Ovary (tissue), 9 donors: ENCODE data around the gene VWA1. TPM values are rescaled to one million over a fixed set of nuclear protein-coding genes. Genes with fewer than 3 reads are reported as not detected.
"Not testable (repeated sequence)": the region's sequence is repeated elsewhere in the genome, so short reads cannot be mapped to it uniquely, and the experiment has no call there.

Experiments used
- DNase-seq, 5 donors: peaks; one replicate each; pipeline ENCODE4 v3.0.0-alpha.2; 2019 to 2020
- H3K27ac ChIP-seq, 2 donors: fragments of 200-600 bp; one replicate each; pipeline versions ENCODE4 v1.5.1 to v1.8.0; 2019 to 2022
- H3K27me3 ChIP-seq: fragments of 200-600 bp; one replicate; pipeline ENCODE4 v1.8.0; 2022
- H3K36me3 ChIP-seq: fragments of 200-600 bp; sonication (generic); one replicate; pipeline ENCODE4 v1.5.1; 2019
- H3K4me1 ChIP-seq: one replicate; pipeline ENCODE4 v1.8.1; 2013; ENCODE audit warnings: mild to moderate bottlenecking, moderate library complexity; ENCODE audit not compliant: insufficient read depth
- H3K4me3 ChIP-seq: fragments of 200-600 bp; sonication (generic); one replicate; pipeline ENCODE4 v1.5.1; 2017
- H3K9me3 ChIP-seq, 2 donors: fragments of 200-600 bp in 1 of 2; sonication (generic) in 1 of 2; one replicate each; pipeline versions ENCODE4 v1.5.1 to v1.8.1; 2013 to 2019; ENCODE audit warnings: mild to moderate bottlenecking in 1 of 2, moderate library complexity in 1 of 2
- EP300 ChIP-seq: sonication (generic); formaldehyde crosslinking; IDR thresholded peaks from one replicate; pipeline ENCODE4 v1.6.1; 2017; ENCODE audit warnings: antibody characterized with exemption
- POLR2A ChIP-seq: fragments of 450-650 bp; IDR thresholded peaks from one replicate; pipeline ENCODE4 v1.6.1; 2017; ENCODE audit warnings: antibody characterized with exemption, mild to moderate bottlenecking, moderate library complexity
- WGBS, 3 donors: extraction: QIAGEN DNeasy Blood & Tissue Kit in 1 of 3; methylation state at CpG; one replicate each; pipeline versions ENCODE4 v1.1.5 to v1.1.7; 2013 to 2017; 5-methylcytosine and 5-hydroxymethylcytosine counted together
- intact Hi-C, 4 donors: fragments of 100-400 bp; cut with DNase I; formaldehyde crosslinking; loops; one replicate each; pipeline versions ENCODE4 v1.11.0 to v1.15.1; 2022 to 2023
- polyA plus RNA-seq, 2 donors: library from polyadenylated mRNA; stranded (reverse); fragments of 200-250 nt in 1 of 2; fragments of 350-450 nt in 1 of 2; fragmentation: Illumina TruSeq in 1 of 2; extraction: RNeasy Lipid Tissue Mini Kit (QIAGEN cat#74804) in 1 of 2; gene quantifications; one replicate each; pipeline ENCODE4 v1.2.3, GENCODE V29; 2013 to 2014
- total RNA-seq, 7 donors: library from RNA; depleted of rRNA in 2 of 7; stranded (reverse); fragments of >200 nt in 2 of 7; fragmentation: NEBNext Ultra II Directional in 3 of 7; extraction: Animal tissue kit (Norgen Biotek cat#: 25700) in 3 of 7; gene quantifications; one replicate each; pipeline versions ENCODE4 v1.1.0 to v1.2.4, GENCODE V29; 2016 to 2023
- TF ChIP-seq, protein P1 (sequence below), 3 donors: fragments of 450-650 bp in 2 of 3; fragments of 200-600 bp in 1 of 3; IDR thresholded peaks; one replicate each; pipeline versions ENCODE4 v1.5.1 to v1.8.0; 2016 to 2022; ENCODE audit warnings: antibody characterized with exemption in 3 of 3, mild to moderate bottlenecking in 1 of 3
- donor health status: DM: no; HTN: no; CAD: no; lungs with moderate emphysema.
- donor health status: DM: no; HTN: no; CAD: no.
- donor health status: Bipolar disorder and iron deficiency.
- donor health status: DM: yes; HTN: yes; CAD: no.
- donor health status: DM: no; HTN: no; CAD: no.
- donor health status: DM: yes; HTN: yes; CAD: no.

Gene VWA1
- total and polyA plus RNA-seq, 9 donors = 0.20 to 73.5 (median 37.0) TPM

- Histone ChIP-seq H3K36me3 (no peaks in the 10 kb centered on the region), H3K9me3 (no peaks in the 10 kb centered on the region), H3K4me3 (no peak overlapping the region), H3K27me3 (no peaks in the 10 kb centered on the region), H3K27ac (no peak overlapping the region), H3K4me1 (peaks cover 5% of the 10 kb centered on the region)
- WGBS, 3 donors = 88 to 91% (median 90%) methylated on average over 13 of the region's 13 CpGs
- DNase-seq = no peak
- TF ChIP-seq EP300 (no peak), POLR2A (no peak)
- TF ChIP-seq, protein P1, sequence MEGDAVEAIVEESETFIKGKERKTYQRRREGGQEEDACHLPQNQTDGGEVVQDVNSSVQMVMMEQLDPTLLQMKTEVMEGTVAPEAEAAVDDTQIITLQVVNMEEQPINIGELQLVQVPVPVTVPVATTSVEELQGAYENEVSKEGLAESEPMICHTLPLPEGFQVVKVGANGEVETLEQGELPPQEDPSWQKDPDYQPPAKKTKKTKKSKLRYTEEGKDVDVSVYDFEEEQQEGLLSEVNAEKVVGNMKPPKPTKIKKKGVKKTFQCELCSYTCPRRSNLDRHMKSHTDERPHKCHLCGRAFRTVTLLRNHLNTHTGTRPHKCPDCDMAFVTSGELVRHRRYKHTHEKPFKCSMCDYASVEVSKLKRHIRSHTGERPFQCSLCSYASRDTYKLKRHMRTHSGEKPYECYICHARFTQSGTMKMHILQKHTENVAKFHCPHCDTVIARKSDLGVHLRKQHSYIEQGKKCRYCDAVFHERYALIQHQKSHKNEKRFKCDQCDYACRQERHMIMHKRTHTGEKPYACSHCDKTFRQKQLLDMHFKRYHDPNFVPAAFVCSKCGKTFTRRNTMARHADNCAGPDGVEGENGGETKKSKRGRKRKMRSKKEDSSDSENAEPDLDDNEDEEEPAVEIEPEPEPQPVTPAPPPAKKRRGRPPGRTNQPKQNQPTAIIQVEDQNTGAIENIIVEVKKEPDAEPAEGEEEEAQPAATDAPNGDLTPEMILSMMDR (IDR thresholded peaks at IDR 0.05) = no peak
- intact Hi-C loops = no loop called here
Measured at GRCh38 chr1:1411626-1412025, 23.9 kb upstream of the VWA1 start.

DNA sequence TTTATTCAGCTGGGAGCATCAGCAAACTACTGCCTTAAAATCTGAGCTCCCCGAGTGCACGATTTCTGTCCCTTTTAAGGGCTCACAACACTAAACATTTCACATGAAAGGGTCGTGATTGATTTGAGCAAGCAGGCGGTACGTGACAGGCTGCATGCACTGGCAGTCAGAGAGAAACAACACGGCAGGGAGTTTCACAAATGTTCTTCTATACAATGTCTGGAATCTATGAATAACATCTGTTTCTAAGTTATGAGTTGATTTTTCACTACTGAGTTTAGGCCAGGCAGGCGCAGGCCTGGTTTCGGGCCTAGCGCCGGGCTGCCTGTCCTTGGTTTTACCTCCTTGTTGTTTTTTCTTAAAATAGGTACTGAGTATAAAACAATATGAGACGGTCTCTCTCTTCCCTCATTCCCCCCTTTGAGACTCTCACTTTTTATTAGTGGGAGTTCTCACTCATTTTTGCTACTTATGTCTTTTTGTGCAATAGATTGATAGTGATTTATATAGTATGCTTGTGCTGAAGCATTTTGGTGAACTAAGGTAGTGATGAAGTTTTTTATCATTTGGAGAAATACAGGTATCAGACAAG lies 23.1 kb upstream of the VWA1 start:
- H3K36me3 ChIP-seq, H3K4me1 ChIP-seq, H3K27ac ChIP-seq, DNase-seq, intact Hi-C loops, H3K27me3 ChIP-seq, H3K4me3 ChIP-seq, H3K9me3 ChIP-seq: not testable (repeated sequence)
- WGBS, 3 donors = 94 to 97% (median 96%) methylated on average over 11 of the region's 11 CpGs

DNA sequence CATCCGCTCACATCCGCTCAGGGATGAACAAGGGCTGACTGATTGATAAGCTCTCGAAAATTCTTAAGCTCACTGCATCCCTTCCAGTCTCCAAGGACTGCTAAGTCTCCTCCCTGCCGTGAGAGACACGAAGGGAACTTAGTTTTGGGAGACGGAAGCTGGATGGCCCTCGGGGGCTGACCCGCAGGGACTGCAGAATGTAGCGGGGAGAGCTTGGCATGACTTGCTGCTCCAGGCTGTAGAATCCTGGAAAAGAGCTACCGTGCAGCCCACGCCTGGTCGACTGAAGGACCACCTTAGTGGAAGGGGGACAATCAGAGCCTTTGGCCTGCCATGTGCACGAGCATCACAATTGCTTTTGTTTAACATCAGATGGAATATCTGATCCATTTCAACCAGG lies 19.7 kb upstream of the VWA1 start:
- H3K9me3 ChIP-seq = no peaks in the 10 kb centered on the region
- no peak overlapping the region for H3K27ac ChIP-seq
- no peaks in the 10 kb centered on the region for H3K36me3 ChIP-seq
- peaks cover 9% of the 10 kb centered on the region for H3K4me1 ChIP-seq
- TF ChIP-seq EP300 = no peak
- DNase-seq = no peak
- intact Hi-C loops = no loop called here
- no peaks in the 10 kb centered on the region for H3K27me3 ChIP-seq
- H3K4me3 ChIP-seq = no peak overlapping the region
- 76 to 79% (median 77%) methylated on average over 13 of the region's 13 CpGs for WGBS, 3 donors

DNA sequence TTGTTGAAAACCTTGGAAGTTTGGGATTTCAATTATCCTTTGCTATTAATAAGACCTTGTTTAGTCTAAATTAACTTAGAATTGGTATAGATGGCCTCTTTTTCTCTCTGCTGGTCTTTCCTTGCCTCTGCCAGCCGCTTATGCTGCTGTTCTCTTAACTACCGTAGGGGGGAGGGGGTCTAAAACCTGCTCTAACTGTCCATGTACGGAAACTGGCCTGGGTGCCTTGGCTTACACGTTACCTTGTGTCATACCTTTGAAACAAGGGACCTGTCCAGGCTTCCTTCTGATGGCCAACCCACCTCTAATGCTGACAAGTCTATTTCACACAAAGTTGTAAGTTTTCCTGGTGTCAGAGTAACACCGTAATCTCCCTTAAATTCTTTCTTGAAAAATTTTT lies 18.1 kb upstream of the VWA1 start:
- WGBS, 3 donors = 50 to 70% (median 53%) methylated on average over 5 of the region's 5 CpGs
- H3K36me3 ChIP-seq, H3K27me3 ChIP-seq, H3K4me3 ChIP-seq, DNase-seq, H3K4me1 ChIP-seq, H3K9me3 ChIP-seq, H3K27ac ChIP-seq, intact Hi-C loops: not testable (repeated sequence)

GRCh38 chr1:1417825-1418463 lies 17.5 kb upstream of the VWA1 start:
- H3K4me3 ChIP-seq, H3K9me3 ChIP-seq, H3K36me3 ChIP-seq, H3K27me3 ChIP-seq, intact Hi-C loops, H3K27ac ChIP-seq, DNase-seq, H3K4me1 ChIP-seq: not testable (repeated sequence)
- WGBS, 3 donors = 86 to 93% (median 87%) methylated on average over 25 of the region's 25 CpGs

- Histone ChIP-seq H3K4me1 (peaks cover 9% of the 10 kb centered on the region), H3K9me3 (no peaks in the 10 kb centered on the region), H3K27me3 (no peaks in the 10 kb centered on the region), H3K4me3 (no peak overlapping the region), H3K27ac (no peak overlapping the region), H3K36me3 (no peaks in the 10 kb centered on the region)
- no peak for DNase-seq
- TF ChIP-seq EP300 (no peak), POLR2A (no peak)
- TF ChIP-seq, protein P1 (IDR thresholded peaks at IDR 0.05) = no peak
- intact Hi-C loops = no loop called here
- 88 to 92% (median 90%) methylated on average over 19 to 26 of the region's 26 CpGs for WGBS, 3 donors
Measured at GRCh38 chr1:1418464-1419362, 16.8 kb upstream of the VWA1 start.
